Activated naive CD4-positive, alpha-beta T cell treated with anti-CD3 and anti-CD28 coated beads, Interleukin-2, amount 50 U/mL, for 72 hours (primary cell): Measurements from ENCODE around the gene OR10R2. TPM values are rescaled to one million over a fixed set of nuclear protein-coding genes. Genes with fewer than 3 reads are reported as not detected.
"Not testable (repeated sequence)": the region's sequence is repeated elsewhere in the genome, so short reads cannot be mapped to it uniquely, and the experiment has no call there.

Experiments used
- ATAC-seq, 2 donors: fragments of 150-1000 bp; cut with Tn5 transposase; 2 replicates each; pipeline ENCODE4 v1.10.0; 2021; ENCODE audit warnings: mild to moderate bottlenecking in 2 of 2, moderate library complexity in 2 of 2
- DNase-seq, 2 donors: peaks; one replicate each; pipeline ENCODE4 v3.0.0; 2021 to 2022; ENCODE audit warnings: low spot score in 2 of 2
- H3K27ac Mint-ChIP-seq, 2 donors: one replicate each; pipeline ENCODE4 v1.8.0; 2022; ENCODE audit warnings: mild to moderate bottlenecking in 2 of 2, mixed read lengths in 2 of 2
- H3K36me3 Mint-ChIP-seq, 2 donors: one replicate each; pipeline ENCODE4 v1.8.0; 2022; ENCODE audit warnings: mixed read lengths in 2 of 2
- H3K9me3 Mint-ChIP-seq, 2 donors: one replicate each; pipeline ENCODE4 v1.8.0; 2022; ENCODE audit warnings: mixed read lengths in 2 of 2
- total RNA-seq, 2 donors: library from RNA; stranded (reverse); gene quantifications; one replicate each; pipeline ENCODE4 v1.2.3, GENCODE V29; 2022

OR10R2 gene
- not detected for total RNA-seq

GRCh38 chr1:158471920-158472319, at the start of gene OR10R2:
TSS of gene OR10R2 (plus strand) at chr1:158472220. CDS start at chr1:158472326, 106 bp downstream.
- Mint-ChIP-seq H3K9me3 (no peaks in the 10 kb centered on the region), H3K27ac (no peak within 1 kb of the TSS), H3K36me3 (no peaks in the 10 kb centered on the region)
- DNase-seq: no peak
- ATAC-seq: no peak

DNA sequence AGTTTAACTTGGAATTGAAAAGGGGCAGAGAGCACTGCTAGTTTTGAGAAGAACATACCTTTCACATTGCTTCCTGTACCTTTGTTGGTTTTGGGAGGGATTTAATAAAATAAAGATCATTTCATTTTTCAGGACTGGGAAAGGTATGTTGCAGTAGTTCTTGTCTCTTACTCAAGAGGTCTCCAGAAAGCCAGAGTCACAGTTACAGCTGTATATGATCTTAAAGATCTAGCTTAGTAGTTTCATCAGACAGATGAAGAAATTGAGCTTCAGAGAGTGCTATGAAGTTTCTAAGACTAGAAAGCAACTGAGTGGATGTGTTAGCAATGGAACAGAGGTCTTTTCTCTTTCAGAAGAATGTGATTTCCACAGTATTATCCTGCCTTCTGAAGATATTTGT, 47.0 kb upstream of the OR10R2 start:
- peaks cover 0 to 12% of the 10 kb centered on the region in 2 donors for H3K36me3 Mint-ChIP-seq
- ATAC-seq (no peak), DNase-seq (no peak)
- H3K9me3 Mint-ChIP-seq: peaks cover 8 to 10% of the 10 kb centered on the region in 2 donors
- no peak overlapping the region for H3K27ac Mint-ChIP-seq

- Mint-ChIP-seq H3K9me3 (peaks cover 11 to 17% of the 10 kb centered on the region in 2 donors), H3K36me3 (peaks cover 0 to 15% of the 10 kb centered on the region in 2 donors), H3K27ac (no peak within 1 kb of the TSS)
- no peak for DNase-seq
- ATAC-seq: no peak
These were observed 45.9 kb upstream of the OR10R2 start, which contains the start of gene OR10K2 for GRCh38 chr1:158426137-158426536. TSS of gene OR10K2 (minus strand) at chr1:158426237. CDS start at chr1:158420866, 5,371 bp downstream.

DNA sequence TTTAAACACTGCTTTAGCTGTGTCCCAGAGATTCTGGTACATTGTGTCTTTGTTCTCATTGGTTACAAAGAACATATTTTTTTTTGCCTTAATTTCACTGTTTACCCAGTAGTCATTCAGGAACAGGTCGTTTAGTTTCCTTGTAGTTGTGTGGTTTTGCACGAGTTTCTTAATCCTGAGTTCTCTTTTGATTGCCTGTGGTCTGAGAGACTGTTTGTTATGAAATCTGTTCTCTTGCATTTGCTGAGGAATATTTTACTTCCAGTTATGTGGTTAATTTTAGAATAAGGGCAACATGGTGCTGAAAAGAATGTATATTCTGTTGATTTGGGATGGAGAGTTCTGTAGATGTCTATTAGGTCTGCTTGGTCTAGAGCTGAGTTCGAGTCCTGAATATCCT, 41.9 kb upstream of the OR10R2 start:
- ATAC-seq, H3K27ac Mint-ChIP-seq, DNase-seq: not testable (repeated sequence)
- peaks cover 6 to 22% of the 10 kb centered on the region in 2 donors for H3K36me3 Mint-ChIP-seq
- H3K9me3 Mint-ChIP-seq: peaks cover 17 to 23% of the 10 kb centered on the region in 2 donors

DNA sequence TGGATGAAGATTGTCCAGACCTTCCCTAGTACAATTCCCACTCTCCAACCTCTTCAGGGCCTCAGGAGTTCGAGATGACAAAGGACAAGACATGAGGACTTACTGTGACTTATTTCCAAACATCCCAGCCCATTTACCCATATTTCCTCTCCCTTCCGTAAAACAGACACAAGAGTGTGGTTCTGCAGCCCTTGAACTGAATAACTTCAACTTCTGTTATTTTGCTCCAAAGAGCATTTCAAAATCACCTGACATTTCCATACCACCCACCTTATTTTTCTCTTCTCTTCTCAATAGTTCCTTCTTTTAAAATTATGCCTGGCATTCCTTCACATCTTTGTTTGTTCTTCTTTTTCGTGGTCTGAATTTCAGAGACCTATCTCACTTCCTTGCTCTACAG, 37.3 kb upstream of the OR10R2 start:
- ATAC-seq (no peak), DNase-seq (no peak)
- Mint-ChIP-seq H3K27ac (no peak overlapping the region), H3K36me3 (peaks cover 6 to 12% of the 10 kb centered on the region in 2 donors), H3K9me3 (peaks cover 12 to 15% of the 10 kb centered on the region in 2 donors)

DNA sequence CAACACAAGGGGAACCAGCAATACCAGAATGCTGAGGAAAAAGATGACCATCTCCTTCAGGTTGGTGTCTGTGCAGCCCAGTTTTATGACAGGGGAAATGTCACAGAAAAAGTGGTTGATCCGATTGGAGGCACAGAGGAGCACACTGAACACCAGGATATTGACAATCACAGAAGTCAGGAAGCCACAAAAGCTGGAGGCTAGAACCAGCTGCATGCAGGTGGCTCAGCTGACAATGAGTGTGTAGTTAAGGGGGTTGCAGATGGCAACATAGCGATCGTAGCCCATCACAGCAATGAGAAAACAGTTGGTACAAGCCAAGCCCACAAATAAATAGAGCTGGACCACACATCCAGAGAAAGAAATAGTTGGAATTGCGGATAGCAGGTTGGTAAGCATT, 26.6 kb upstream of the OR10R2 start:
- Mint-ChIP-seq H3K9me3 (no peaks in the 10 kb centered on the region), H3K27ac (no peak overlapping the region), H3K36me3 (no peaks in the 10 kb centered on the region)
- no peak for ATAC-seq
- no peak for DNase-seq

- no peak overlapping the region for H3K27ac Mint-ChIP-seq
- ATAC-seq (no peak), DNase-seq (no peak)
- H3K9me3 Mint-ChIP-seq: peaks cover 5 to 7% of the 10 kb centered on the region in 2 donors
- H3K36me3 Mint-ChIP-seq: no peaks in the 10 kb centered on the region
These were observed 17.5 kb upstream of the OR10R2 start for GRCh38 chr1:158454537-158454936.

DNA sequence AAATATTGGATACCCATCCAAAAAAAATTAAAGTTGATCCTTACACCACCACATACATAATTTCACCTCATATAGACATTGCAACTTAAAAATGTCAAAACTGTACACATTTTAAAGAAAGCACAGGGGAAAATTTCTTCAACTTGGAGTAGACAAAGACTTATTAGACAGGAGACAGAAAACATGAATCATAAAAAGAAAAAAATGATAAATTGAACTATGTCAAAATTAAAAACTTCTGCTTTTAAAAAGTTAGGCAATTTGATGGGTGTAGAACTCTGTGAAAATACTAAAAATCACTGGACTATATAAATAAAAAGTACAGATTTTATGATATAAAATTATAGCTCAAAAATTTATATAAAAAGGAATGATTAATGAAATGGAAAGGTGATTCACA, 14.8 kb upstream of the OR10R2 start:
- H3K27ac Mint-ChIP-seq: no peak overlapping the region
- H3K9me3 Mint-ChIP-seq: peaks cover 0 to 5% of the 10 kb centered on the region in 2 donors
- no peak for ATAC-seq
- DNase-seq: no peak
- H3K36me3 Mint-ChIP-seq: no peaks in the 10 kb centered on the region

DNA sequence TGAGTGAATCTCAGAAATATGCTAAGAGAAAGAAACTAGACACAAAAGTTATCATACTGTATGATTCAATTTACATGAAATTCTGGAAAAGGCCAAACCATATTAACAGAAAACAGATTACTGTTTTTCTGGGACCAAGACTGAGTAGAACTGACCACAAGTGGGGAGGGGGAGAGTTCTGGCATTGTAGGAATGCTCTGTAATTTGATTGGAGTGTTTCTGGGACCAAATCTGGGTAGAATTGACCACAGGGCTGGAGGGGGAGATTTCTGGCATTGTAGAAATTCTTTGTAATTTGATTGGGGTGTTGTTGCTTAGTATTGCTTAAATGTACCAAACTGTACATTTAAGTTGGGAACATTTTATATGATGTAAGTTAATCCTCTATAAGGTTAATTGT, 13.8 kb upstream of the OR10R2 start:
- Mint-ChIP-seq H3K27ac (no peak overlapping the region), H3K36me3 (no peaks in the 10 kb centered on the region), H3K9me3 (no peaks in the 10 kb centered on the region)
- DNase-seq: no peak
- ATAC-seq: no peak

DNA sequence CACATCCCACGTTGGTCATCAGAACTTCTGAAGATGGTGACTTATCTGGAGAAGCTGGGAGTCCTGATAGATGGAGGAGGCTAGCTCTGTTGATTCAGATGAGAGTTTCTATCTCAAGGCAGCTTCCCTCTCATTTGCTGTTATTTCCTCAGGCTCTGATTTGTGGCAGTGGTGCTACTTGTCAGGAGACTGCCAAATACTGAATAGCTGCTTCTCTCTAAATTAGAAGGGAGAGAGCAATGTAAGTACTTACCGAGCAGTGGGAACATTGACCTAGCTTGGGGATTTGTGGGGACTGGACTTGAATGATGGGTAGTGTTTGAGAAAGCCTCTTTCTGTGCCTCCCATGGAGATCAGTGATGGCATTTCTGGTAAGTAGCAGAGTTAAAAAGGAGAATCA, 10.5 kb upstream of the OR10R2 start, which contains the start of gene OR10K1:
Gene OR10K1, plus strand, starts transcription at position 301 of the 400 bp plus-strand sequence. CDS start 3,728 bp downstream, outside the sequence.
- ATAC-seq (no peak), DNase-seq (no peak)
- no peak within 1 kb of the TSS for H3K27ac Mint-ChIP-seq
- no peaks in the 10 kb centered on the region for H3K9me3 Mint-ChIP-seq
- H3K36me3 Mint-ChIP-seq: no peaks in the 10 kb centered on the region

DNA sequence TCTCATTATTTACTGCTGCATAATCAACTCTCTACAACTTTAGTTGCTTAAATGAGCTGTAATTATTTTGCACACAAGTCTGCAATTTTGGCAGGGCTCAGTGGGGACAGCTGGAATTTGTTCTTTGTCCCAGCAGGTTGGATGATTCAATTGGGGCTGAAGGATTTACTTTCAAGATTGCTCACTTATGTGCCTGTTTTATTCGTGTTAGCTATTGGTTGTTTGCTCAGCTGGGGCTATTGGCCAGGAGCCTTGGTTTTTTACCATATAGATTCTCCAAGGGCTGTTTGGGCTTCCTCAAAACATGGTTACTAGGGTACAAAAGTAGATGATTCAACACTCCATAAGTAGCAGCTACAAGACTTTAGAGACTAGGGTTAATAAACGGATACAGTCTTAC, 13.4 kb downstream of the OR10R2 start:
- no peak for DNase-seq
- no peaks in the 10 kb centered on the region for H3K9me3 Mint-ChIP-seq
- no peak for ATAC-seq
- no peaks in the 10 kb centered on the region for H3K36me3 Mint-ChIP-seq
- no peak overlapping the region for H3K27ac Mint-ChIP-seq

DNA sequence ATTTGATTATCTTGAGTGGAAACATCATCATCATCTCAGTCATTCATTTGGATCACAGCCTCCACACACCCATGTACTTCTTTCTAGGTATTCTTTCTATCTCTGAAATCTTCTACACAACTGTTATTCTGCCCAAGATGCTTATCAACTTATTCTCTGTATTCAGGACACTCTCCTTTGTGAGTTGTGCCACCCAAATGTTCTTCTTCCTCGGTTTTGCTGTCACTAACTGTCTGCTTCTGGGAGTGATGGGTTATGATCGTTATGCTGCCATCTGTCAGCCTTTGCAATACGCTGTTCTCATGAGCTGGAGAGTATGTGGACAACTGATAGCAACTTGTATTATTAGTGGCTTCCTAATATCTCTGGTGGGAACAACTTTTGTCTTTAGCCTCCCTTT, 19.3 kb downstream of the OR10R2 start:
- H3K36me3 Mint-ChIP-seq: no peaks in the 10 kb centered on the region
- no peak for DNase-seq
- no peak overlapping the region for H3K27ac Mint-ChIP-seq
- no peaks in the 10 kb centered on the region for H3K9me3 Mint-ChIP-seq
- no peak for ATAC-seq

DNA sequence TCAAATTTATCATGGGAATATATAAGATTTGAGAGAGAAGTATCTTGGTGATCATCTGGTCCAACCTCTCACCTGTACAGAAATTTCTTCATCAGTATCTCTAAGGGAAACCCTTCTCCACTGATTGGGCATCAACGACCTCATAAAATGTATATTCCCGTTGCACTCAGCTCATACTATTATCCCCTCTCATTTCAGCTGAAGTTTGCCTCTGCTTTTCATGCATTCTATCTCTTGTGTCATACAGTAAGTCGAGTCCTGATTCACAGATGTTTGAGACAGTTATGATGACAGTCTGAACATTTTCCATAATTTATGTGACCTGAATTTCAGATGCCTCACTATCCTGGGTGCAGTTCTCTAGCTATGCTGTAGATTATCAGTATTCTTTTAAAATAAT, 21.0 kb downstream of the OR10R2 start:
- no peak for ATAC-seq
- no peak for DNase-seq
- Mint-ChIP-seq H3K27ac (no peak overlapping the region), H3K36me3 (no peaks in the 10 kb centered on the region), H3K9me3 (no peaks in the 10 kb centered on the region)

GRCh38 chr1:158494796-158495195, 22.8 kb downstream of the OR10R2 start:
- Mint-ChIP-seq H3K27ac (no peak overlapping the region), H3K36me3 (no peaks in the 10 kb centered on the region), H3K9me3 (no peaks in the 10 kb centered on the region)
- DNase-seq: no peak
- no peak for ATAC-seq

- no peak for ATAC-seq
- H3K9me3 Mint-ChIP-seq: no peaks in the 10 kb centered on the region
- DNase-seq: no peak
- no peaks in the 10 kb centered on the region for H3K36me3 Mint-ChIP-seq
- no peak overlapping the region for H3K27ac Mint-ChIP-seq
These were observed 24.4 kb downstream of the OR10R2 start for GRCh38 chr1:158496374-158496773.

DNA sequence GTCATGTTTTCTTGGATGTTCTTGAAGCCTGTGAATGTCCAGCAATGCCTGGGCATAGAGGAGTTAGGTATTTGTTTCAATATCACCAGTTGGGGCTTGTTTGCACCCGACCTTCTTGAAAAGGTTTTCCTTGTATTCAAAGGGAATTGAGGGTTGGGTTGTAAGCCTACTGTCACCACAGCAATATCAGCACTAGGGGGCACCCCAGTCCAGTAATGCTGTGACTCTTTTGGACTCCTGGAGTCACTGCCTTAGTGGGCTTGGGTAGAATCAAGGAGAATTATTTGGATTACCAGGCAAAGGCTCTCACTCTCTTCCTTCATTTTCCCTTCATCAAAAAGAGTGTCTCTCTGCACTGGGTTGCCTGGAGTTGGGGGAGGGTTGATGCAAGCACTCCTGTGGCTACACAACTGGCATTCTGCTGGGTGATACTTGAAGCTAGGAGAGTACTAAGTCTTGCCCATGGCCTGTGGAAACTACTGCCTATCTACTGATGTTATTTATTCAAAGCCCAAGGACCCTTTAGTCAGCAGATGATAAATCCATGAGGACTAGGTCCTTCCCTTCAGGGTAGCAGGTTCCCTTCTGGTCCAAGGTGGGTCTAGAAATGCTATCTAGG, 34.5 kb downstream of the OR10R2 start:
- H3K36me3 Mint-ChIP-seq: peaks cover 5 to 13% of the 10 kb centered on the region in 2 donors
- no peak overlapping the region for H3K27ac Mint-ChIP-seq
- ATAC-seq (peak in 1 of 2 donors; percentile 70), DNase-seq (peak in 1 of 2 donors; percentile 40)
- peaks cover 8 to 12% of the 10 kb centered on the region in 2 donors for H3K9me3 Mint-ChIP-seq

GRCh38 chr1:158507511-158507910, 35.5 kb downstream of the OR10R2 start:
- peak overlapping the region in 1 of 2 donors; percentile 70 for H3K27ac Mint-ChIP-seq
- peaks cover under 1 to 8% of the 10 kb centered on the region in 2 donors for H3K36me3 Mint-ChIP-seq
- peaks cover 4 to 9% of the 10 kb centered on the region in 2 donors for H3K9me3 Mint-ChIP-seq
- no peak for ATAC-seq
- DNase-seq: no peak

DNA sequence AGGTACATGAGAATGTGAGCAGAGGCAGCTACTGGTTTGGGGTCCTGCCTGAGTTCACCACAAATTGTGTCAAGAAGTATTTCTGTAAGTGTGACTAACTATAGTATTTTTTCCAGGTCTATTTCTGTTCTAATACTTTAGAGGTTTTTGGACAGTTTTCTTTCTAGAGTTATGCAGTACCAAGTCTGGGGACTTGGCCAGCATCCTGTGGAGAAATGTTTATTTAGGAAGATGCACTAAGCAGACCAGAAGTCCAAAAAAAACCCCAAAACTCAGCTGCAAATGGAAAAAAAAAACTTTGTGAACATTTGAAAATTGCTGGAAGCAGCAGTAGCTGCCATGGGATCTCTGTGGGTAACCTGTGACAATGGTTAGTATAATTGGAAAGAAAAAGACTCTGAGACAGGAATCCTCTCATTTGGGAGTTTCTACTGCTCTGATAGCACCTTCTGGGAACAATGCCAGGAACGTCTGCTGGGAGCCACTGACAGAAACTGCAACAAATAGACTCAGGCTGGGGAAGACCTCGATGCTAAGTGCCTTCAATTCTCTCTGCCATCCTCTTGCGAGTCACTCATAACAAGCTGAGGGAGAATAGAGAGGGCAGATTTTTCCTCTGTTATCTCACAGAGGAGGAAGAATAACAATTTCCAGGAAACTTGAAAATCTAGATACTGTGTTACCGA, 37.6 kb downstream of the OR10R2 start:
- Mint-ChIP-seq H3K9me3 (peaks cover 0 to 5% of the 10 kb centered on the region in 2 donors), H3K36me3 (peaks cover 0 to 5% of the 10 kb centered on the region in 2 donors), H3K27ac (no peak overlapping the region)
- ATAC-seq: no peak
- no peak for DNase-seq
